ENCODE data around the gene CNOT4. TPM values are rescaled to one million over a fixed set of nuclear protein-coding genes. Genes with fewer than 3 reads are reported as not detected.

The CNOT4 gene
- total and polyA plus RNA-seq, 10 of the 15 experiments (the other 5 are each of a cell fraction or from before 2014, with no cell fraction given), result 9.4 to 29.6 (median 16.6) TPM

DNA sequence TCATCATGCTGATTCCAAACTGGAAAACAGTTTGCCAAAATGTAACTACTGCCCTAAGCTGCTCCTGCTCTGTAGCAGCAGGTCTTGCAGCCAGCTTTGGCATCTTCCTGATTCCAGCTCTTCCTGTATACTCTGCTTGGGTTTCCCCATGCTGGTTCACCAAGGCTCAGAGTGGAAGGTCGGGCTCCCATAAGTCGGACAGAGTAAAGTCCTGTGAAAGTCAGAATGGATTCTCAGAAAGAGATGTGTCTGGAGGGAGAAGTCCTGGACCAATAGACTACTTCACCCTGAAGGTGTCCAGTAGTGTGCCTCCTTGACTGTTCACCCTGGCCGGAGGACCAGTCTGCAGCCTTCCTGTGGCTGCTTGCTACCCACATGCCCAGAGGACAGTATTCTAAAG, 182.4 kb downstream of the CNOT4 start:
- H2AFZ ChIP-seq (ENCODE audit: control insufficient read depth, low read depth, low read length), result no peak overlapping the region
- H3K4me1 ChIP-seq (ENCODE audit: control insufficient read depth, insufficient read depth, low read length), result no peaks in the 10 kb centered on the region
- no peak overlapping the region for H3K27ac ChIP-seq (ENCODE audit: control insufficient read depth, insufficient read depth)
- POLR2A ChIA-PET, result no interaction called here
- H3K4me2 ChIP-seq (ENCODE audit: control insufficient read depth, insufficient read depth), result no peak overlapping the region
- 56% methylated on average over 3 of the region's 3 CpGs for WGBS (ENCODE audit: insufficient coverage, insufficient replicate concordance, low lambda C conversion rate, missing lambda C conversion rate)
- no peak for ATAC-seq
- H3K9ac ChIP-seq (ENCODE audit: control insufficient read depth, insufficient read depth, low read length), result no peak overlapping the region
- no peak for DNase-seq (ENCODE audit: low read depth, low spot score)
- TF ChIP-seq POU2F2 (IDR thresholded peaks at IDR 0.05; ENCODE audit: borderline replicate concordance, low read depth, low read length), result no peak
- TF ChIP-seq SREBF1 (IDR thresholded peaks at IDR 0.05; ENCODE audit: low read length), result no peak
- no peak for TF ChIP-seq CHD1 (IDR thresholded peaks at IDR 0.05; ENCODE audit: low read depth, low read length)
- TF ChIP-seq TBL1XR1 (IDR thresholded peaks at IDR 0.05; ENCODE audit: low read depth, low read length), result no peak
- TF ChIP-seq, protein P1, sequence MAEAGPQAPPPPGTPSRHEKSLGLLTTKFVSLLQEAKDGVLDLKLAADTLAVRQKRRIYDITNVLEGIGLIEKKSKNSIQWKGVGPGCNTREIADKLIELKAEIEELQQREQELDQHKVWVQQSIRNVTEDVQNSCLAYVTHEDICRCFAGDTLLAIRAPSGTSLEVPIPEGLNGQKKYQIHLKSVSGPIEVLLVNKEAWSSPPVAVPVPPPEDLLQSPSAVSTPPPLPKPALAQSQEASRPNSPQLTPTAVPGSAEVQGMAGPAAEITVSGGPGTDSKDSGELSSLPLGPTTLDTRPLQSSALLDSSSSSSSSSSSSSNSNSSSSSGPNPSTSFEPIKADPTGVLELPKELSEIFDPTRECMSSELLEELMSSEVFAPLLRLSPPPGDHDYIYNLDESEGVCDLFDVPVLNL (IDR thresholded peaks at IDR 0.05; ENCODE audit: low read depth, low read length), result no peak
- TF ChIP-seq SMC3 (IDR thresholded peaks at IDR 0.05; ENCODE audit: borderline replicate concordance, low read length), result no peak
- TF ChIP-seq ZNF274 (IDR thresholded peaks at IDR 0.05; ENCODE audit: insufficient read depth, insufficient read length), result no peak
- TF ChIP-seq, protein P2, sequence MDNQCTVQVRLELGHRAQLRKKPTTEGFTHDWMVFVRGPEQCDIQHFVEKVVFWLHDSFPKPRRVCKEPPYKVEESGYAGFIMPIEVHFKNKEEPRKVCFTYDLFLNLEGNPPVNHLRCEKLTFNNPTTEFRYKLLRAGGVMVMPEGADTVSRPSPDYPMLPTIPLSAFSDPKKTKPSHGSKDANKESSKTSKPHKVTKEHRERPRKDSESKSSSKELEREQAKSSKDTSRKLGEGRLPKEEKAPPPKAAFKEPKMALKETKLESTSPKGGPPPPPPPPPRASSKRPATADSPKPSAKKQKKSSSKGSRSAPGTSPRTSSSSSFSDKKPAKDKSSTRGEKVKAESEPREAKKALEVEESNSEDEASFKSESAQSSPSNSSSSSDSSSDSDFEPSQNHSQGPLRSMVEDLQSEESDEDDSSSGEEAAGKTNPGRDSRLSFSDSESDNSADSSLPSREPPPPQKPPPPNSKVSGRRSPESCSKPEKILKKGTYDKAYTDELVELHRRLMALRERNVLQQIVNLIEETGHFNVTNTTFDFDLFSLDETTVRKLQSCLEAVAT (IDR thresholded peaks at IDR 0.05), result no peak
- TF ChIP-seq, protein P3, sequence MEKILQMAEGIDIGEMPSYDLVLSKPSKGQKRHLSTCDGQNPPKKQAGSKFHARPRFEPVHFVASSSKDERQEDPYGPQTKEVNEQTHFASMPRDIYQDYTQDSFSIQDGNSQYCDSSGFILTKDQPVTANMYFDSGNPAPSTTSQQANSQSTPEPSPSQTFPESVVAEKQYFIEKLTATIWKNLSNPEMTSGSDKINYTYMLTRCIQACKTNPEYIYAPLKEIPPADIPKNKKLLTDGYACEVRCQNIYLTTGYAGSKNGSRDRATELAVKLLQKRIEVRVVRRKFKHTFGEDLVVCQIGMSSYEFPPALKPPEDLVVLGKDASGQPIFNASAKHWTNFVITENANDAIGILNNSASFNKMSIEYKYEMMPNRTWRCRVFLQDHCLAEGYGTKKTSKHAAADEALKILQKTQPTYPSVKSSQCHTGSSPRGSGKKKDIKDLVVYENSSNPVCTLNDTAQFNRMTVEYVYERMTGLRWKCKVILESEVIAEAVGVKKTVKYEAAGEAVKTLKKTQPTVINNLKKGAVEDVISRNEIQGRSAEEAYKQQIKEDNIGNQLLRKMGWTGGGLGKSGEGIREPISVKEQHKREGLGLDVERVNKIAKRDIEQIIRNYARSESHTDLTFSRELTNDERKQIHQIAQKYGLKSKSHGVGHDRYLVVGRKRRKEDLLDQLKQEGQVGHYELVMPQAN (conservative IDR thresholded peaks at IDR 0.05), result no peak
- TF ChIP-seq NR2F1 (conservative IDR thresholded peaks at IDR 0.05), result no peak
- TF ChIP-seq, protein P4, sequence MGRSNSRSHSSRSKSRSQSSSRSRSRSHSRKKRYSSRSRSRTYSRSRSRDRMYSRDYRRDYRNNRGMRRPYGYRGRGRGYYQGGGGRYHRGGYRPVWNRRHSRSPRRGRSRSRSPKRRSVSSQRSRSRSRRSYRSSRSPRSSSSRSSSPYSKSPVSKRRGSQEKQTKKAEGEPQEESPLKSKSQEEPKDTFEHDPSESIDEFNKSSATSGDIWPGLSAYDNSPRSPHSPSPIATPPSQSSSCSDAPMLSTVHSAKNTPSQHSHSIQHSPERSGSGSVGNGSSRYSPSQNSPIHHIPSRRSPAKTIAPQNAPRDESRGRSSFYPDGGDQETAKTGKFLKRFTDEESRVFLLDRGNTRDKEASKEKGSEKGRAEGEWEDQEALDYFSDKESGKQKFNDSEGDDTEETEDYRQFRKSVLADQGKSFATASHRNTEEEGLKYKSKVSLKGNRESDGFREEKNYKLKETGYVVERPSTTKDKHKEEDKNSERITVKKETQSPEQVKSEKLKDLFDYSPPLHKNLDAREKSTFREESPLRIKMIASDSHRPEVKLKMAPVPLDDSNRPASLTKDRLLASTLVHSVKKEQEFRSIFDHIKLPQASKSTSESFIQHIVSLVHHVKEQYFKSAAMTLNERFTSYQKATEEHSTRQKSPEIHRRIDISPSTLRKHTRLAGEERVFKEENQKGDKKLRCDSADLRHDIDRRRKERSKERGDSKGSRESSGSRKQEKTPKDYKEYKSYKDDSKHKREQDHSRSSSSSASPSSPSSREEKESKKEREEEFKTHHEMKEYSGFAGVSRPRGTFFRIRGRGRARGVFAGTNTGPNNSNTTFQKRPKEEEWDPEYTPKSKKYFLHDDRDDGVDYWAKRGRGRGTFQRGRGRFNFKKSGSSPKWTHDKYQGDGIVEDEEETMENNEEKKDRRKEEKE (IDR thresholded peaks at IDR 0.05), result no peak
- TF ChIP-seq, protein P5, sequence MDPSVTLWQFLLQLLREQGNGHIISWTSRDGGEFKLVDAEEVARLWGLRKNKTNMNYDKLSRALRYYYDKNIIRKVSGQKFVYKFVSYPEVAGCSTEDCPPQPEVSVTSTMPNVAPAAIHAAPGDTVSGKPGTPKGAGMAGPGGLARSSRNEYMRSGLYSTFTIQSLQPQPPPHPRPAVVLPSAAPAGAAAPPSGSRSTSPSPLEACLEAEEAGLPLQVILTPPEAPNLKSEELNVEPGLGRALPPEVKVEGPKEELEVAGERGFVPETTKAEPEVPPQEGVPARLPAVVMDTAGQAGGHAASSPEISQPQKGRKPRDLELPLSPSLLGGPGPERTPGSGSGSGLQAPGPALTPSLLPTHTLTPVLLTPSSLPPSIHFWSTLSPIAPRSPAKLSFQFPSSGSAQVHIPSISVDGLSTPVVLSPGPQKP (IDR thresholded peaks at IDR 0.05; ENCODE audit: low read depth, low read length), result no peak
- no peak for TF ChIP-seq POLR2AphosphoS5 (IDR thresholded peaks at IDR 0.05; ENCODE audit: low read length)
- TF ChIP-seq CHD4 (IDR thresholded peaks at IDR 0.05), result no peak
- no peak for TF ChIP-seq ETV6 (conservative IDR thresholded peaks at IDR 0.05 in 1 of 2, IDR thresholded peaks at IDR 0.05 in 1 of 2; ENCODE audit: borderline replicate concordance in 1 of 2, low read depth in 1 of 2)
- TF ChIP-seq WRNIP1 (IDR thresholded peaks at IDR 0.05; ENCODE audit: borderline replicate concordance, low read depth, low read length), result no peak
- in situ Hi-C loops (cut with MboI) (no loop called here), intact Hi-C loops (cut with micrococcal nuclease; ENCODE audit: unreplicated experiment) (no loop called here)
- RAD21 ChIA-PET (ENCODE audit: unreplicated experiment), result no interaction called here
- FAIRE-seq, result no peak
- no peaks in the 10 kb centered on the region for H4K20me1 ChIP-seq (ENCODE audit: control insufficient read depth, insufficient read depth)
- SMC1A ChIA-PET (ENCODE audit: uncharacterized antibody, unreplicated experiment), result interaction anchor here (1.3 to 1.7 kb wide), 2 partner anchors 8 to 53 kb away, joined by 4 to 6 read pairs; no protein-coding TSS in a partner anchor
- no peak overlapping the region for H3K4me3 ChIP-seq
- no peaks in the 10 kb centered on the region; a peak in 1 of 4 replicates for H3K27me3 ChIP-seq (replicated peaks in 1 of 2; ENCODE audit: control insufficient read depth in 2 of 2, insufficient read depth in 2 of 2, low read length in 1 of 2)
- no peaks in the 10 kb centered on the region for H3K79me2 ChIP-seq (ENCODE audit: control insufficient read depth, insufficient read depth, low read length)
- CTCF ChIA-PET, result interaction anchor here (0.6 to 1.0 kb wide), 3 partner anchors 8 to 47 kb away, joined by 3 to 6 read pairs (median 3); no protein-coding TSS in a partner anchor
- BruUV-seq (replicated peaks), result no TSS peak
- no peaks in the 10 kb centered on the region; the same call in 2 of the 3 replicates for H3K9me3 ChIP-seq (replicated peaks; ENCODE audit: control insufficient read depth, insufficient read depth, low read length)
- no peaks in the 10 kb centered on the region for H3K36me3 ChIP-seq (ENCODE audit: control insufficient read depth in 2 of 2, insufficient read depth in 2 of 2, low read length in 1 of 2)

Data from GM12878 (cell line).